SK-N-SH (cell line): Measurements from ENCODE around the gene MBP. TPM values are rescaled to one million over a fixed set of nuclear protein-coding genes. Genes with fewer than 3 reads are reported as not detected.

Experiments used
- CTCF ChIA-PET: fragments of 300-600, 350-600 bp; formaldehyde crosslinking; extraction: SDS; loops from one replicate; lab custom pipeline; 2021; lab: Yijun Ruan, JAX
- POLR2A ChIA-PET: fragments of 350-600 bp; sonication (Branson Sonifier 250); formaldehyde crosslinking; extraction: SDS; loops from one replicate; lab custom pipeline; 2020; ENCODE audit warnings: antibody characterized with exemption, inconsistent platforms; lab: Yijun Ruan, JAX
- DNase-seq: peaks from one replicate; pipeline ENCODE4 v3.0.0; 2012
- H2AFZ ChIP-seq: fragments of 200-600 bp; sonication (generic); 2 replicates; pipeline ENCODE4 v1.8.1; 2016; ENCODE audit warnings: antibody characterized with exemption, mild to moderate bottlenecking, low read depth
- H3F3A ChIP-seq: fragments of 200-600 bp; sonication (generic); replicated peaks from 2 replicates; pipeline ENCODE3; 2016; ENCODE audit warnings: antibody characterized with exemption, mild to moderate bottlenecking; ENCODE audit not compliant: insufficient read depth
- H3K27ac ChIP-seq, 2 experiments: fragments of 200-500 bp in 1 of 2; fragments of 200-600 bp in 1 of 2; sonication (Bioruptor generic) in 1 of 2; sonication (generic), shearing (Covaris generic) in 1 of 2; 2 replicates each; pipeline versions ENCODE4 v1.5.1 to v1.6.1; 2014 to 2016; ENCODE audit warnings: low read depth in 2 of 2, inconsistent platforms in 1 of 2, low read length in 1 of 2, mild to moderate bottlenecking in 1 of 2, mixed read lengths in 1 of 2
- H3K27me3 ChIP-seq: fragments of 200-600 bp; sonication (generic), shearing (Covaris generic); 2 replicates; pipeline ENCODE4 v1.6.1; 2016; ENCODE audit warnings: mixed run types; ENCODE audit not compliant: insufficient read depth
- H3K36me3 ChIP-seq, 2 experiments: fragments of 200-500 bp in 1 of 2; fragments of 200-600 bp in 1 of 2; sonication (Bioruptor generic) in 1 of 2; sonication (generic) in 1 of 2; replicated peaks in 1 of 2; 2 replicates each; pipeline versions ENCODE3 to v1.5.1; 2014 to 2016; ENCODE audit warnings: low read length in 1 of 2, mild to moderate bottlenecking in 1 of 2; ENCODE audit not compliant: insufficient read depth in 2 of 2, control insufficient read depth in 1 of 2
- H3K4me1 ChIP-seq, 2 experiments: fragments of 200-500 bp in 1 of 2; fragments of 200-600 bp in 1 of 2; sonication (Bioruptor generic) in 1 of 2; sonication (generic), shearing (Covaris generic) in 1 of 2; 2 replicates each; pipeline versions ENCODE4 v1.5.1 to v1.6.1; 2014 to 2016; ENCODE audit warnings: low read depth in 1 of 2, low read length in 1 of 2, mixed run types in 1 of 2; ENCODE audit not compliant: insufficient read depth in 2 of 2, control insufficient read depth in 1 of 2
- H3K4me2 ChIP-seq: fragments of 200-600 bp; sonication (generic), shearing (Covaris generic); 2 replicates; pipeline ENCODE4 v1.6.1; 2017; ENCODE audit warnings: mixed run types
- H3K4me3 ChIP-seq, 2 experiments: fragments of 200-500 bp in 1 of 2; fragments of 200-600 bp in 1 of 2; sonication (Bioruptor generic) in 1 of 2; sonication (generic), shearing (Covaris generic) in 1 of 2; 2 replicates each; pipeline versions ENCODE4 v1.5.1 to v1.8.1; 2014 to 2016; ENCODE audit warnings: low read depth in 2 of 2, inconsistent platforms in 1 of 2, low read length in 1 of 2, mild to moderate bottlenecking in 1 of 2, mixed read lengths in 1 of 2, moderate library complexity in 1 of 2
- H3K79me2 ChIP-seq: fragments of 200-600 bp; sonication (generic); 2 replicates; pipeline ENCODE4 v1.8.1; 2017; ENCODE audit warnings: mild to moderate bottlenecking; ENCODE audit not compliant: insufficient read depth
- H3K9ac ChIP-seq: fragments of 200-600 bp; sonication (generic); 2 replicates; pipeline ENCODE4 v1.6.1; 2017; ENCODE audit warnings: mixed run types
- H3K9me2 ChIP-seq: fragments of 200-600 bp; sonication (generic); 2 replicates; pipeline ENCODE4 v1.6.1; 2017; ENCODE audit warnings: mixed run types
- H3K9me3 ChIP-seq: fragments of 200-600 bp; sonication (generic); 2 replicates; pipeline ENCODE4 v1.6.1; 2017; ENCODE audit warnings: mixed run types, mild to moderate bottlenecking, moderate library complexity
- H4K20me1 ChIP-seq: fragments of 200-600 bp; sonication (generic); 2 replicates; pipeline ENCODE4 v1.6.1; 2017; ENCODE audit warnings: mild to moderate bottlenecking, mixed run types; ENCODE audit not compliant: insufficient read depth
- FOSL2 ChIP-seq: IDR thresholded peaks from 2 replicates; pipeline ENCODE4 v1.4.0; 2012; ENCODE audit warnings: low read depth, mild to moderate bottlenecking, moderate library complexity, borderline replicate concordance
- FOXJ3 ChIP-seq: sonication (generic); formaldehyde crosslinking; IDR thresholded peaks from 2 replicates; pipeline ENCODE4 v1.5.1; 2020; ENCODE audit warnings: mild to moderate bottlenecking, missing genetic modification reagents
- FOXM1 ChIP-seq: IDR thresholded peaks from 2 replicates; pipeline ENCODE4 v1.4.0; 2012; ENCODE audit warnings: low read depth, mild to moderate bottlenecking
- NFIC ChIP-seq: IDR thresholded peaks from 2 replicates; pipeline ENCODE4 v1.4.0; 2012; ENCODE audit warnings: borderline replicate concordance
- NRF1 ChIP-seq: IDR thresholded peaks from 2 replicates; pipeline ENCODE4 v1.6.1; 2012; ENCODE audit warnings: low read depth, mild to moderate bottlenecking, low read length
- RCOR1 ChIP-seq: fragments of 150-350 bp; IDR thresholded peaks from 2 replicates; pipeline ENCODE4 v1.6.1; 2017; ENCODE audit warnings: antibody characterized with exemption, low read length
- REST ChIP-seq: IDR thresholded peaks from 2 replicates; pipeline ENCODE4 v1.6.1; 2012; ENCODE audit warnings: mild to moderate bottlenecking, low read depth, low read length, moderate library complexity
- RXRA ChIP-seq: IDR thresholded peaks from 2 replicates; pipeline ENCODE4 v1.4.0; 2012; ENCODE audit warnings: low read depth, mild to moderate bottlenecking, borderline replicate concordance
- SMC3 ChIP-seq: IDR thresholded peaks from 2 replicates; pipeline ENCODE4 v1.6.1; 2012; ENCODE audit warnings: low read depth, low read length, improper control_type of control experiment
- USF2 ChIP-seq: fragments of 150-350 bp; IDR thresholded peaks from 2 replicates; pipeline ENCODE4 v1.6.1; 2017; ENCODE audit warnings: antibody characterized with exemption, low read length, low read depth, borderline replicate concordance
- ZBTB33 ChIP-seq: IDR thresholded peaks from 2 replicates; pipeline ENCODE4 v1.4.0; 2012; ENCODE audit warnings: low read depth, borderline replicate concordance
- WGBS: methylation state at CpG from one replicate; pipeline ENCODE4 v1.1.6; 2017; ENCODE audit warnings: low lambda C conversion rate; 5-methylcytosine and 5-hydroxymethylcytosine counted together
- polyA plus RNA-seq, 3 experiments: library from polyadenylated mRNA; depleted of rRNA; stranded (reverse); fragments of >200 nt; gene quantifications; 2 replicates each; pipeline ENCODE4 v1.2.3, GENCODE V29; 2012
- TF ChIP-seq, protein P1 (sequence below): IDR thresholded peaks from 2 replicates; pipeline ENCODE4; 2012
- TF ChIP-seq, protein P2 (sequence below): IDR thresholded peaks from 2 replicates; pipeline ENCODE4 v1.4.0; 2012; ENCODE audit warnings: low read depth

MBP gene
- polyA plus RNA-seq, 1 of the 3 experiments (the other 2 are of a cell fraction): 1.6 TPM

DNA sequence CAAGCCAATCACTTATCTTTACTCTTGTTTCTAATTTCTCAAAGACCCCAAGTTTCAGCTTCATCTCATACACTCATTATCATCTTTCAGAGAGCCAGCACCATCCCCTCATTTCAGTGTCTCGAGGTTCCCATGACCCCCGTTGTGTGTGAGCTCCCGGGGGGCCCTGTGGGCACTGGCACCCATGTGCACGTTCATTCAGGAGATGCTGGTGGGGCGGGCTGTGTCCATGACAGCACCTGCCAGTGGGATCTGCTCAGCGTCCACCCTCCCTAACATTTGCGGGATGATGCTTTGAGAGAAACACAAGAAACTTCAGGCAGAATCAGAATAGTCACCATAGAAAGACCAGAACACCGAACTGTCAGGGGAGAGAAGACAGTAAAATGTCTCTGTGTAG lies 120.5 kb downstream of the MBP start:
- Histone ChIP-seq H3K27ac (no peak overlapping the region), H4K20me1 (no peaks in the 10 kb centered on the region), H3K4me1 (no peaks in the 10 kb centered on the region), H3F3A (no peaks in the 10 kb centered on the region), H3K9me3 (no peaks in the 10 kb centered on the region), H3K27me3 (no peaks in the 10 kb centered on the region), H3K79me2 (no peaks in the 10 kb centered on the region), H3K36me3 (no peaks in the 10 kb centered on the region), H3K9ac (no peak overlapping the region), H3K4me3 (no peak overlapping the region), H2AFZ (no peak overlapping the region), H3K9me2 (no peaks in the 10 kb centered on the region), H3K4me2 (no peak overlapping the region)
- POLR2A ChIA-PET: no interaction called here
- WGBS: 75% methylated on average over 8 of the region's 8 CpGs
- TF ChIP-seq, protein P1, sequence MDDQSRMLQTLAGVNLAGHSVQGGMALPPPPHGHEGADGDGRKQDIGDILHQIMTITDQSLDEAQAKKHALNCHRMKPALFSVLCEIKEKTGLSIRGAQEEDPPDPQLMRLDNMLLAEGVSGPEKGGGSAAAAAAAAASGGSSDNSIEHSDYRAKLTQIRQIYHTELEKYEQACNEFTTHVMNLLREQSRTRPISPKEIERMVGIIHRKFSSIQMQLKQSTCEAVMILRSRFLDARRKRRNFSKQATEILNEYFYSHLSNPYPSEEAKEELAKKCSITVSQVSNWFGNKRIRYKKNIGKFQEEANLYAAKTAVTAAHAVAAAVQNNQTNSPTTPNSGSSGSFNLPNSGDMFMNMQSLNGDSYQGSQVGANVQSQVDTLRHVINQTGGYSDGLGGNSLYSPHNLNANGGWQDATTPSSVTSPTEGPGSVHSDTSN: no peak
- no peak for TF ChIP-seq RCOR1
- TF ChIP-seq NFIC: no peak
- TF ChIP-seq NRF1: no peak
- no peak for TF ChIP-seq FOXM1
- no peak for TF ChIP-seq USF2
- no peak for TF ChIP-seq REST
- TF ChIP-seq SMC3: no peak
- TF ChIP-seq RXRA: no peak
- TF ChIP-seq FOXJ3 (CRISPR knock-in tag): no peak
- TF ChIP-seq FOSL2: no peak
- TF ChIP-seq ZBTB33: no peak
- TF ChIP-seq, protein P2, sequence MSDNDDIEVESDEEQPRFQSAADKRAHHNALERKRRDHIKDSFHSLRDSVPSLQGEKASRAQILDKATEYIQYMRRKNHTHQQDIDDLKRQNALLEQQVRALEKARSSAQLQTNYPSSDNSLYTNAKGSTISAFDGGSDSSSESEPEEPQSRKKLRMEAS: no peak
- DNase-seq: no peak
- CTCF ChIA-PET: interaction anchor here (1.4 to 5.9 kb wide), 3 partner anchors 9 to 28 kb away, joined by 4 to 41 read pairs (median 6); no protein-coding TSS in a partner anchor
